Measurements from ENCODE around the gene CREBBP. TPM values are rescaled to one million over a fixed set of nuclear protein-coding genes. Genes with fewer than 3 reads are reported as not detected.
A peak's percentile ranks its signal among the peaks of the same experiment; 100 is the strongest.
"Not testable (repeated sequence)": the region's sequence is repeated elsewhere in the genome, so short reads cannot be mapped to it uniquely, and the experiment has no call there.

The CREBBP gene
- total RNA-seq (2014; rRNA removed; shearing (Covaris generic)): 6.0 and 8.6 TPM in 2 replicates
- 18.2 and 31.4 TPM in 2 replicates for polyA plus RNA-seq (2015; cell fraction: cytosol; rRNA removed)
- 8.3 and 11.0 TPM in 2 replicates for polyA plus RNA-seq (2015; cell fraction: nucleus; rRNA removed)

DNA sequence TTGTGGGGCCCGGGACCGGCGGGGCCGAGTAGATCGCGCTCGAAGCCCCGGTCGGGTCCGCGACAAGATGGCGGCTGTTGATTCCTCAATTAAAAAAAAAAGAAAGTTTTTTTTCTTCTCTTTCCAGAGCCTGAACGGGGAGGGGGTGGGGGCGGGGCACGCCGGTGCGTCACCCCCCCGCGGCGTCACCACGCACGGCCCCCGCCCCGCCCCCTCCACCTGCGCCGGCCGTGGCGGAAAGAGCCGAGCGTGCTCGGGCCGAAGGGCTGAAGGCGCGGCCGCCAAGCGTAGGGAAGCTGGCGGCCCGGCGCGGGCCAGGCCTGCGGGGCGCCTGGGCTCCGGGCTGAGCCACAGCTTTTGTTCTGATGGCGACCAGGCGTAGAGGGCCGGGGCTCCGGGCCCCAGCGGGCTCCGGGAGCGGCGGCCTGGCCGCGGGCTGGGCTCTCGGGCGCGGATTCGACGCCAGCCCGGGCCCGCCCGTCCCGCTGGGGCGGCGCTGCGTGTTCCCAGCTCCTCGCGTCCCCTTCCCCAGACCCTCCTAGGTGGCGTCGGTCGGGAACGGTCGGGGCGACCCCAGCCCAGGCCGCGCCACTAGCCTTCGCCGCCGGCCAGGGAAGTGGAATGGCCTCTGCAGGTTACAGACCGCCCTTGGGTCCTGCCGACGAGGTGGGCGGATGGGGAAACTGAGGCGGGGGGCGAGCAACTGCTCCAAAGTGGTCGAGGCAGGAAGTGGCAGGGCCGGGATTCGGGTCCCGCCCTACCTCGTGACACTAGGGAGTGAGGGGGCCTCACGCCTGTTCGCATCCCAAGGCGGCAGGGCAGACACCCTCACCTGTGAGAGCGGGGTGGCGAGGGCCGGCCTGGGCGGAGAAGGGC, at the start of gene CREBBP:
Gene CREBBP (minus strand): TSS at position 91 of the 876 bp plus-strand sequence. CDS start 797 bp downstream, outside the sequence.
- peak; percentile 79 for DNase-seq (ENCODE audit: low read depth, low spot score)
- in situ Hi-C loops (cut with HindIII; ENCODE audit: low pct_unique_long_range_greater_than_20kb, low sequenced_read_pairs): no loop called here

DNA sequence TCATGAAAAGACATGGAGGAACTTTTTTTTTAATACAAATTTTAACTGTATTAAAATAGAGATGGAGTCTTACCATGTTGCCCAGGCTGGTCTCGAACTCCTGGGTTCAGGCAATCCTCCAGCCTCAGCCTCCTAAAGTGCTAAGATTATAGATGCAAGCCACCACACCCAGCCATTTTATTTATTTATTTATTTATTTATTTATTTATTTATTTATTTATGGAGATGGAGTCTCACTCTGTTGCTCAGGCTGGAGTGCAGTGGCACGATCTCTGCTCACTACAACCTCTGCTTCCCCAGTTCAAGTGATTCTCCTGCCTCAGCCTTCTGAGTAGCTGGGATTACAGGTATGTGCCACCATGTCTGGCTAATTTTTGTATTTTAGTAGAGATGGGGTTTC, 46.6 kb upstream of the CREBBP start:
- in situ Hi-C loops (cut with HindIII; ENCODE audit: low pct_unique_long_range_greater_than_20kb, low sequenced_read_pairs): not testable (repeated sequence)

DNA sequence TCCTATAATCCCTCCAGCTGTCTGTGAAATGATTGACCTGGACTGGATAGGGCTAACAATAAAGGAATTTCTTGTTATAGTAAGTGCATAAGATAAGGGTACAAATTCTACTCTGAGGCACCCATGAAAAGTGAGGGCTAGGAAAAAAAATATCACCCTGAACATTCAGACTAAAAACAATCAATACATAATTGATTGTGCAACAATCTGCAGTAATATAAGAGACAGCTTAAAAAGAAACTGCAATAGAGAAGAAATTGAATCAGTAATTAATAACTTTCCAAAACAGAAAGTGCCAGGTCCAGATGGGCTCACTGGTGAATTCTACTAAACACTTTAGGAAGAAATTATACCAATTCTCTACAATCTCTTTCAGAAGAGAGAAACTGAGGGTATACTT, 44.2 kb upstream of the CREBBP start:
- no peak for DNase-seq (ENCODE audit: low read depth, low spot score)
- in situ Hi-C loops (cut with HindIII; ENCODE audit: low pct_unique_long_range_greater_than_20kb, low sequenced_read_pairs): no loop called here

More for the DNA sequence above, 46.6 kb upstream of the CREBBP start:
- DNase-seq (ENCODE audit: low read depth, low spot score): not testable (repeated sequence)

DNA sequence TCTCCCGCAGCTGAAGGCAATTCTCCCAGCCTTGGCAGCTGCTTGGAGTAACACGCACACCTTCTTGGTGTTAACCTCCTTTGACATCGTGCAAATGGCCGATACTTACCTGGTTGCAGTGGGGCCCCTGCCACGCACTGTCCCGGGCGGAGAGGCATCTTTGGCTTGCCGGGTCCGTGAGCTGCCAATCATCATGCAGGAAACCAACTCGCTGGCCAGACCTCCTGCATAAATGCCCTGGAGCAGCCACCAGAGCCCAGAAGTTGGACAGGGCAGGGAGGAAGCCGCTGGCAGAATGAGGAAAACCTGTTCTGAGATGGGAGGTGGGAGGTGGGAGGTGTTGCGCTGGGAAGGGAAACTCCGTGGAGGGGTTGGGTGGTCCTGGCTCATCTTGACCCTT, 41.7 kb upstream of the CREBBP start:
- no peak for DNase-seq (ENCODE audit: low read depth, low spot score)
- in situ Hi-C loops (cut with HindIII; ENCODE audit: low pct_unique_long_range_greater_than_20kb, low sequenced_read_pairs): no loop called here

DNA sequence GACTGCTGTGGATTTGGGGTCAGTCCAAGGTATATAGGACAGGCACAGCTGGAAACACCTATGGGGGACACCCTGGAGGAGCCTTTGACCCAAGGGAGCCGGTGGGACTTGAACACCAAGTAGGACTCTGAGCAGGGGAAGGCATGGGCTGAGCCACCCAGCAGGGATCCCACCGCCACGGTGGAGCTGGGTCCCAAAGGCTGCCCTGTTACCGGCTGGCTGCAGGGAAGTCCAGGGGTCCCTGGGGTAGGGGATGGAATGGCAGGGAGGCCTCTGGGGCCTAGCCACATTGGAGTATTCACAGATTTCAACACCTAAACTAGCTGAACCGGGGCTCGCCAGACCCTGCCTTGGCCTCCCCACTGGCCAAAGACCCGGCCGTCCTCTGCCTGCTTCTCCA, 39.7 kb upstream of the CREBBP start:
- in situ Hi-C loops (cut with HindIII; ENCODE audit: low pct_unique_long_range_greater_than_20kb, low sequenced_read_pairs): no loop called here
- DNase-seq (ENCODE audit: low read depth, low spot score): no peak

DNA sequence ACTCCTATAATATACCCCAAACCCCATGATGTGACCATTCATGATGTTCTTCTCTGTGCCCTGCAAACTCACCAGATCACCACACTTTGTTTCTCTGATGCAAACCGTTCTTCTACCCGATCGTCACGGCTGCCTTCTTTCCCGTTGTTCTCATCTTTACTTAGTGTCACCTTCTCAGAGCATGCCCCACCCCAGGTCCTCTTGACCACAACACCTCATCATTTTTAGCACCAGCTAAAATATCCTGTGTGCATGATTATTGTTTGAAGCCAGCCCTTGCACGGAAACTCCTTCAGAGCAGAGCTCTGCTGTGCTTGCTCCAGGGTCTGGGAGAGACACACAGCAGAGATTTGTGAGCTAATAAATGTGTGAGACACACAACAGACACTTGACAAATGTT, 38.9 kb upstream of the CREBBP start:
- in situ Hi-C loops (cut with HindIII; ENCODE audit: low pct_unique_long_range_greater_than_20kb, low sequenced_read_pairs): no loop called here
- DNase-seq (ENCODE audit: low read depth, low spot score): no peak

DNA sequence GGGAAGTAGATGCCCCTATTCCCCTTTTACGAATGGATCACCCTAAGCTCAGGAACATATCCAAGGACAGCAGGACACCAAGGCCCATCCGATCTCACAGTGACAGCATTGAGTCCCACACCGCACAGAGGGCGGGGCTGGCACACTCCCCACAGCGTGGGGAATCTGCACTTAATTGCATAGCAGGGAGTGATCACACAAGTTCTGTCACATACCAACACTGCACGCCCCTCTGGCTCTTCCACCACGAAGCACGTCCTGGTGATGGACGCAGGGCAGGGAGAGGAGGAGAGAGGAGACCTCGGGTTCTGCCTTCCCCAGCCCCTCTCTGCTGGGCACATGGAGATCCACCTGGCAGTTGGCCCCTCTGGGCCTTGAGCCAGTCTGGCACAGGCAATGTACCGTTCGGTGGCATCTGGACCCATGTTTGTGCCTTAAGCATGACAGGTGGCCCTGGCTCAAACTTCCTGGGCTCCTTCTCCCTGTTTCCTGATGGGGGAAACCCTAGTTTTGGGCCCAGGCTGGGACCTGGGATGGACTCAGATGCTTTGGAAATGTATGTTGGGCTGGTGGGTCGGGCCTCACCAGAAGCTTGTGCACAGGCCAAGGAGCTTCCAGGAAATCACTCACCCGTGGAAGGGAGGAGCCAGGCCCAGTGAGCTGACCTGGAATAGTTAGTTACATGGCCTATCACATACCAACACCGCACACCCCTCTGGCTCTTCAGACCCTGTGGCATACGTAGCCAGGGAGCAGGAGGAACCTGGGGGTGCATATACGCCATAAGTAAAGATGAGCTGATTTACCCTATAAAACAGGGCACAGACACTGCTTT, 35.1 kb upstream of the CREBBP start:
- in situ Hi-C loops (cut with HindIII; ENCODE audit: low pct_unique_long_range_greater_than_20kb, low sequenced_read_pairs): no loop called here
- no peak for DNase-seq (ENCODE audit: low read depth, low spot score)

DNA sequence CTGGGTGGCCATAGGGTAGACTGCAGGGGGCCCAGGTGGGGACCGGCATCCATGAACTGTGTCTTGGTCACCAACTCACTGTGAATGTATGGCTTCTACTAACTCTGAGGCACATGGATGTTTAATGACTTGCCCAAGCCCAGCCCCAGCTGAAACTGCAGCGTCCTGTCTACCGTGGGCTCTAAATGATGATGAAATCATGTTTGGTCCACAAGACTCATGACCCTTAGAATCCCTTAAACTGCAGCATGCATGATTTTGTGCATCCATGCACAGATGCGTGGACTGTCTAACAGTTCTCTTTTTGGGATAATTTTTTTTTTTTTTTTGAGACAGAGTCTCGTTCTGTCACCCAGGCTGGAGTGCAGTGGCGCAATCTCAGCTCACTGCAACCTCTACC, 32.4 kb upstream of the CREBBP start:
- DNase-seq (ENCODE audit: low read depth, low spot score): no peak
- in situ Hi-C loops (cut with HindIII; ENCODE audit: low pct_unique_long_range_greater_than_20kb, low sequenced_read_pairs): no loop called here

DNA sequence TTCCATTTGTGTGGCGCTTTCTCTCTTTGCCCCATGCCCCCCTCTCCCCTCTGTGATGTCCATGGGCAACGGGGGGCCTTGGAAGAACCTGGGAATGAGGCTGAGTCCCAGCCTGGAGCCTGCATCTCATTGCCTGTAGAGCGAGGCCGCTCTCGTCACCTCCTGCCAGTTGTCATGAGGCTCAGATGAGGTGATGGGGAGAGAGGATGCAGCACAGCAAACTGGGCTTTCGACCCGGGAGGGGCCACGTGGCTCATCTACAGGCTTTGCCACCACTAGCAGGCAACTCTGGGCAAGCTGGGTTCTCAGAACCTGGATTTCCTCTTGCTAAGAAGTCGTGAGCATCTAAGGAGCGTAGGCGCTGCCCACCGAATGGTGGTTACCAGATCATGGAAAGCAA, 31.9 kb upstream of the CREBBP start:
- DNase-seq (ENCODE audit: low read depth, low spot score): no peak
- in situ Hi-C loops (cut with HindIII; ENCODE audit: low pct_unique_long_range_greater_than_20kb, low sequenced_read_pairs): no loop called here

DNA sequence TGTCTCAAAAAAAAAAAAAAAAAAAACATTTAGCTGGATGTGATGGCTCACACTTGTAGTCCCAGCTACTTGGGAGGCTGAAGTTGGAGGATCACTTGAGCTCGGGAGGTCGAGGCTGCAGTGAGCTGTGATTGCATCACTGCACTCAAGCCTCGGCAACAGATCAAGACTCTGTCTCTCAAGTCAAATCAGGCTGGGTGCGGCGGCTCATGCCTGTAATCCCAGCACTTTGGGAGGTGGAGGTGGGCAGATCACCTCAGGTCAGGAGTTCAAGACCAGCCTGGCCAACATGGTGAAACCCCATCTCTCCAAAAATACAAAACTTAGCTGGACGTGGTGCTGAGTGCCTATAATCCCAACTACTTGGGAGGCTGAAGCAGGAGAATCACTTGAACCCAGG, 31.2 kb upstream of the CREBBP start:
- in situ Hi-C loops (cut with HindIII; ENCODE audit: low pct_unique_long_range_greater_than_20kb, low sequenced_read_pairs): not testable (repeated sequence)

DNA sequence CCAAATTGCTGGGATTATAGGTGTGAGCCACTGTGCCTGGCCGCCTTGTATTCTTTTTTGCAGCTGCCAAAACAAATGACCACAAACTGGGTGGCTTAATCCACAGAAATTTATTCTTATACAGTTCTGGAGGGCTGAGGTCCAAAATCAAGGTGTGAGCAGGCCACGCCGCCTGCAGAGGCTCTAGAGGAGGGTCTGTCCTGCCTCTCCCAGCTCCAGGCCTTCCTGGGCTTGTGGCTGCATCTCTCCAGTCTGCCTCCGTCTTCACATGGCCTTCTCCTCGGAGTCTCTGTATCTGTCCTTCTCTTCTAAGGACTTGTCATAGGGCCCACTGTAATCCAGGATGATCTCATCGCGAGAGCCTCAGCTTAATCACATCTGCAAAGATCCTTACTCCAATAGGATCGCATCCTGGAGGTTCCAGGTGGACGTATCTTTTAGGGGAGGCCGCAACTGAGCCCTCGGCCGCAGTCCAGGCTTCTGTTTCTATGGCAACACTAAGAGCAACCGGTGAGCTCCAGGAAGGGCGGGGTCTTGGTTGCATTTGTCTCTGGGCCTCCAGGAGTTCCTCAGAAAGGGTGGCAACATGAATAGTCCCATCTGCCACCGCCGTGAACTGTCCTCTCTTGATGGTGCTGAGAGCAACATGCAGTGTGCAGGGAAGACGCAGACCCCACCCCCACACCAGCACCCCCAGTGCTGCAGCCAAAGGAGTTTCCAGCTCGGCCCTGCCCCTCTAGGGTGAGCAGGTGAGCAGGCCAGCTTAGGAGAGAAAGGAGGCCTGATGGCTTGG, 29.5 kb upstream of the CREBBP start:
- no peak for DNase-seq (ENCODE audit: low read depth, low spot score)
- in situ Hi-C loops (cut with HindIII; ENCODE audit: low pct_unique_long_range_greater_than_20kb, low sequenced_read_pairs): no loop called here

More for the DNA sequence above, 31.2 kb upstream of the CREBBP start:
- not testable (repeated sequence) for DNase-seq (ENCODE audit: low read depth, low spot score)

DNA sequence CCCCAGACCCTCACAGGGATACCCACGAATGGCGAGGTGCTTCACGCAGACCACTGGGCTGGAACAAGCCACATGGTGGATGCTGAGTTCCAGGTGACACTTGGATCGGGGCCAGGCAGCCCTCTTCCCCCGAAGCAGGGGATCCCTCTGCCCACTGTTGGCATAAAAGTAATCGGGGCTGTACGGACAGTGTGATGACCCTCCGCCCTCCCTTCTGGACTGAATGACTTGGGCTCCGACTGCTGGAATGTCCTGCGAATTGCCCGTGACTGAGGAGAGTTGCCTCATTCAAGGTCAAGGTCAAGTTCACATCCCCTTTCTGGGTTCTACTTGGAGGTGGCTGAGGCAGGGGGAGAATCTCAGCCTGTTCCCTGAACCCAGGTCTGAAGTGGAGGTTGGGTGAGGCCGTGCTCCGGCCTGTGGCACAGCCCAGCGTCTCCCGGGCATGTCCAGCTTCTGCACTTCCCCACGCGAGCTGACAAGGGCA, 28.5 kb upstream of the CREBBP start:
- in situ Hi-C loops (cut with HindIII; ENCODE audit: low pct_unique_long_range_greater_than_20kb, low sequenced_read_pairs): no loop called here
- DNase-seq (ENCODE audit: low read depth, low spot score): no peak

DNA sequence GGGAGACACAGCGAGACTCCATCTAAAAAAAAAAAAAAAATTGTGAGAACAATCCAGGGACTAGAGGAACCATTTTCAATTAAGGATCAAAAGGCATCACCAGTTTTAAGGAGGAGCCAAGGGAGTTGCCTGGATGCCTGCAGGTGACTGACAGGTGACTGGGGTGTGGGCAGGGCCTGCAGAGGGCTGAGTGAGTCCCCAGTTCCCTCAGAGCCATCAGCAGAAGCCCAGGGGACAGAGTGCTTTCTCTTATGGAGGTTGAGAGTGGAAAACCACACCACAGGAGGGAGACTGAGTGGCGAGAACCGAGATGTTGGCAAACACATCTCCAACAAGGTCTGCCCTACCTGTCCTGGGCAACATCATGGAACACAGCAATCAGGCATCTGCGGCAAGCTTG, 27.1 kb upstream of the CREBBP start:
- in situ Hi-C loops (cut with HindIII; ENCODE audit: low pct_unique_long_range_greater_than_20kb, low sequenced_read_pairs): no loop called here
- no peak for DNase-seq (ENCODE audit: low read depth, low spot score)

DNA sequence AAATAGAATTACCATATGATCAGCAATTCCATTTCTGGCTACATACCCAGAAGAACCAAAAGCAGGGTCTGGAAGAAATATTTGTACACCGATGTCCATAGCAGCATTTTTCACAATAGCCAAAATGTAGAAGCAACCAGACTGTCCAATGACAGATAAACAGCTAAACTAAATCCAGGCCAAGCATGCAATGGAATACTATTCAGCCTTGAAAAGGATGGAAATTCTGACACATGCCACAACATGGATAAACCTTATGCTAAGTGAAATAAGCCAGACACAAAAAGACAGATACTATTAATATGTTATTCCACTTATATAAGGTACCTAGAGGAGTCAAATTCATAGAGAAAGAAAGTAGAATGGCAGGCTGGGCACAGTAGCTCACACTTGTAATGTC, 25.9 kb upstream of the CREBBP start:
- no peak for DNase-seq (ENCODE audit: low read depth, low spot score)
- in situ Hi-C loops (cut with HindIII; ENCODE audit: low pct_unique_long_range_greater_than_20kb, low sequenced_read_pairs): no loop called here

DNA sequence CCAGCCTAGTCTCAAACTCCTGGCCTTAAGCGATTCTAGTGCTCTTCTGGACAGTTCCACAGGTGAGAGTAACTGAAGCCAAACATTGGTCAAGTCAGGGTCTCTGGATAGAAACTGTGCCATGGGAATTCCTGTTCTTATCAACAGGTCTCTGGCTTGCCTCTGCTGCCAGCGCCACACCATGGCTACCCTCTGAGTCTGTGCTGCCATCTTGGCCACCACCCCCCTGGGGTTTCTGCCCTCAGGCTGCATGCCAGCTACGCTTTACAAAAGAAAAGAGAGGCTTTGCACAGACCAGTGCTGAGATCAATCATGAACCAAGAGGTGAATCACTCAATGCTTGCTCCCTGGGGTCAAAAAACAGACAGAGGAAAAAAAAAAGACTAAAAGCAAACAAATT, 24.4 kb upstream of the CREBBP start:
- no peak for DNase-seq (ENCODE audit: low read depth, low spot score)
- in situ Hi-C loops (cut with HindIII; ENCODE audit: low pct_unique_long_range_greater_than_20kb, low sequenced_read_pairs): no loop called here

DNA sequence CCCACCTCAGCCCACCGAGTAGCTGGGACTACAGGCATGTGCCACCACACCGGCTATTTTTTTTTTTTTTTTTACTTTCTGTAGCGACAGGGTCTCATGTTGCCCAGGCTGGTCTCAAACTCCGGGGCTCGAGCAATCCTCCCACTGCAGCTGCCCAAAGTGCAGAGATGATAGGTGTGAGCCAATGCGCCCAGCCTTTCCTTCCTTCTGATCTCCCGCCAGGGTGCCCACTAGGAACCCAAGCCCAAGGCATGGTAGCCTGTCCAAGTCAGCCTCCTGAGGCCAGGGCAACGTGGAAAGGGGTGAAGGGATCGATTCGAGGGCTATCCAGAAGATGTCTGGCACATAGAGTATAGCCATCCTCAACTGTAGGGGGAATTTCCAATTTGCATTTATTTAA, 9.6 kb upstream of the CREBBP start:
- no peak for DNase-seq (ENCODE audit: low read depth, low spot score)
- in situ Hi-C loops (cut with HindIII; ENCODE audit: low pct_unique_long_range_greater_than_20kb, low sequenced_read_pairs): no loop called here

DNA sequence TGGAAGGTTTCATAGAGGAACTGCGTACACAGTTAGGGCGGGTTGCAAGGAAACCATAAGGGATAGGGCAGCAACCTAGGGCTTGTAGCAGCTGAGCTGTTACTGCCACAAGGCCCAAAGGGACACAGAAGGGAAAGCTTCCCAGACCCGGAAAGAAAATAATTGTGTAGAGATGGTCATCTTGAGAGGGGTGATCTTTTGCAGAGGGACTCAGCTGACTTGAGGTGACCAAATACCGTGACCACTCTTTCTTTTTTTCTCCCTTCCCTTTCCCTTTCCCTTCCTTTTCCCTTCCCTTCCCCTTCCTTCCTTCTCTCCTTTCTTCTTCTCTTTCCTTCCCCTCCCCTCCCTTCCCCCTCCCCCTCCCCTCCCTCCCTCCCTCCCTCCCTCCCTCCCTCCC, 8.5 kb upstream of the CREBBP start:
- in situ Hi-C loops (cut with HindIII; ENCODE audit: low pct_unique_long_range_greater_than_20kb, low sequenced_read_pairs): no loop called here
- DNase-seq (ENCODE audit: low read depth, low spot score): no peak

DNA sequence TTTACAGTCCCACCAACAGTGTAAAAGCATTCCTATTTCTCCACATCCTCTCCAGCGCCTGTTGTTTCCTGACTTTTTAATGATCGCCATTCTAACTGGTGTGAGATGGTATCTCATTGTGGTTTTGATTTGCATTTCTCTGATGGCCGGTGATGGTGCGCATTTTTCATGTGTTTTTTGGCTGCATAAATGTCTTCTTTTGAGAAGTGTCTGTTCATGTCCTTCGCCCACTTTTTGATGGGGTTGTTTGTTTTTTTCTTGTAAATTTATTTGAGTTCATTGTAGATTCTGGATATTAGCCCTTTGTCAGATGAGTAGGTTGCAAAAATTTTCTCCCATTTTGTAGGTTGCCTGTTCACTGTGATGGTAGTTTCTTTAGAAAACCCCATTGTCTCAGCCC, 5.5 kb upstream of the CREBBP start:
- DNase-seq (ENCODE audit: low read depth, low spot score); in situ Hi-C loops (cut with HindIII; ENCODE audit: low pct_unique_long_range_greater_than_20kb, low sequenced_read_pairs): not testable (repeated sequence)
